Stimulated activated CD4-positive, alpha-beta T cell treated with anti-CD3 and anti-CD28 coated beads, TNF-alpha, amount 100 ng/mL, for 48 hours (primary cell): Measurements from ENCODE around the gene SYNGR1.

Experiments
- DNase-seq, 3 donors: peaks; one replicate each; pipeline ENCODE4 v3.0.0-alpha.2; 2020; ENCODE audit warnings: low read depth in 3 of 3

The SYNGR1 gene, protein sequence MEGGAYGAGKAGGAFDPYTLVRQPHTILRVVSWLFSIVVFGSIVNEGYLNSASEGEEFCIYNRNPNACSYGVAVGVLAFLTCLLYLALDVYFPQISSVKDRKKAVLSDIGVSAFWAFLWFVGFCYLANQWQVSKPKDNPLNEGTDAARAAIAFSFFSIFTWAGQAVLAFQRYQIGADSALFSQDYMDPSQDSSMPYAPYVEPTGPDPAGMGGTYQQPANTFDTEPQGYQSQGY

DNA sequence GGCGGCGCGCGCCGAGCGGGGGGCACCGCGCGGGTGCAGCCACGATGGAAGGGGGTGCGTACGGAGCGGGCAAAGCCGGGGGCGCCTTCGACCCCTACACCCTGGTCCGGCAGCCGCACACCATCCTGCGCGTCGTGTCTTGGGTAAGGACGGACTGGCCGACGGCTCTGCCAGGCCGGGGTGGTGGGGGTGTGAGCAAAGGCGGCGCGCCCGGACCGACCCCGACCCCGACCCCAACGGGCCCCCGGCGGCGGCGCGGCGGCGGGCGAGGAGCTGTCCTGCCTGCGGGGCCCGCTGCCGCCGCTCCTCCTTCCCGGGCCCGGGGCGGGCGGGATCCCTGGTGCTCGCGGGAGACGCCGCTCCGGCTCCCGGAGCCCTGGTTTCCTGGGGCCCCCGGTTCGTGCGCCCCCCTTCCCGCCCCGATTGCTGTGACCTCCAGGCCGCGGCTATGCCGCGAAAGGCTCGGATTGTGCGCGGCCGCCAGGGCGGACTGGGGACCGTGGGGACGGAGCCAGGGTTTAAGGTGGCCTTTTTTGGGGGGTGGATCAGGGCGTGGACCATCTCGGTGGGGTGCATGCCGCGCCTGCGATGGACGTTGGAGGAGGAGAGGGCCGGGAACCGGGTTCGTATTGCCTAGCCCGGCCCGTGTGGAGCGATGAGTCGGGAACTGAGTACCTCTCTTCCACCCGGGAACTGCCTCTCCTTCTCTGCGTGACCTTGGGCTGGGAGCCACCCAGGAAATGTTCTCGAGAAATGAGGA is at the start of gene SYNGR1:
TSS of gene SYNGR1 (plus strand) at position 25 of the 760 bp plus-strand sequence. CDS start at position 45, 20 bp downstream.
- no peak for DNase-seq

DNA sequence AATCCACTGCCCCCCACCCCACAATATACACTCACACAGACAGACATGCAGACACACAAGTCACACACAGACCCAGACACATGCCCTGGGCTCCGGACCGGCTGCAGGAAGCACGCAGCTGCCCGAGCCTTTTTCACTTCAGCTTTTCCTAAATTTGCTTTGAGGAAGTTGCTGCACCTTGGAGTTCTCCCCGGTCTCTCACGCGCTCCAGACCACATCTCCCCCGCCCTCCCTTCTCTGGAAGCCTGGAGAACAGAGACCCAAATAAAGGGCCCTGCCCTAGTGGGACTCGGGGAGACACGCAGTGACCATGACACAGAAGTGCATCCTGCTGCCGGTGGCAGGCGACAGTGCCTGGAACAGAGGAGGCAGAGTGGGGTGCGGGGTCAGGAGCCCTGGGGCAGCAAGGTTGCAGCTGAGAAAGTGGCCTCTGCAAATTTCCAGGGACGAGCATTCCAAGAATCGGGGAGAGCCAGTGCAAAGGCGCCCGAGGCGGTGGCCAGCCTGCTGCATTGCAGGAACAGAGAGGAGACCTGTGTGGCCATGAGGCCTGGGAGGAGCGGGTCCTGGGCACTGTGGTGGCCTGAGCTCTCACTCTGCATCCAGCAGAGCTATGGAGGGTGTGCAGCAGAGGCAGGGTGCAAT is 49.5 kb upstream of the SYNGR1 start:
- DNase-seq = no peak

DNA sequence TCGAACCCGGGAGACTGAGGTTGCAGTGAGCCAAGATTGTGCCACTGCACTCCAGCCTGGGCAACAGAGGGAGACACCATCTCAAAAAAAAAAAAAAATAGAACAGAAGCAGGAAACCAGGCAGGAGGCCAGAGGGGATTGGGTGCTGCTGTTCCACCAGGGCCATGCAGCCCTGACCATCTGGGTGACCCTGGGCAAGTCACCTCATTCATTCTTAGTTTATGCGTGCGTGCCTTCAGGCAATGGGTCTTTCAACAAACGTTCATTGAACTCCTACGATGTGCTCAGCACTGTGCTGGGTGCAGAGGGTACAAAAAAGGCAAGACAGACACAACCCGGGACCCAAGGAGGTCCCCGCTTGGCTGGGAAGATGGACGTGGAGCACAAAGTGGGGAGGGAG is 48.7 kb upstream of the SYNGR1 start:
- no peak for DNase-seq

DNA sequence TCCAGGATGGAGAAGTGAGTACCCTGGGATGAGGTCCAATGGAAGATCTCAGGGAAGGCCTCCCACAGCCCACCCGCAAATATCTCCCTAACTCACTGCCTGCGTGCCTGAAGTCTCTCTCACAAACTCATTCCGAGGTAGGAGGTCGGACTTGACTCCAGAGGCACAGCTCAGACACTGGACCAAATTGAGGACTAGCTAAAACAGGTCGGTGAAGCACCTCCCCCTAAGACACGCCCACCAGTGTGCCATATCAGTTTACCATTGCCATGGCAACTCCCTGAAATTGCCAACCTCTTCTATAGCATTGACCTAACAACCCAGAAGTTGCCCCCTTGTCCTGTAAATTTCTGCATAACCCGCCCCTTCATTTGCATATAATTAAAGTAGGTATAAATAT is 47.9 kb upstream of the SYNGR1 start:
- no peak for DNase-seq

DNA sequence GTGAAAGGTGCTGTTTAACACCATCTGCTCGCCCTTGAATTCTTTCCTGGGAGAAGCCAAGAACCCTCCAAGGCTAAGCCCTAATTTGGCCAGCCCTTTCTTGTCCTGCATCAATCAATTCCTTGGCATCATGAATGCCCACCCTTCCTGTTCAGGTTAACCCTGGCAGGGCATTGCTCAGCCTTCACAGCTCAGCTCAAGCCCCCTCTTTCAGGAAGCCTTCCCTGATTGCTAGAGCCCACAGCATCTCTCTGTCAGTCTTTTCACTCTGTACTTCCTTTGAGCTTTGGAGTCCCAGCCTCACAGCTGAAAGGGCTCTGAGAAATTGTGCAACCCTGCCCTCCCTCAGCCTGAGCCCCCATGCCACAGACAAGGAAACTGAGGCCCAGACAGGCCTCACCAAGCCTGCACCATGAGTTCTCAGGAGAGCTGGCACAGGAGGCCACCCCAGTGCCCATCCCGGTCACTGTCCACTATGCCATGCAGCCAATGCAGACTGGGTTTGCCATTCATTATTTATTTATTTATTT is 47.3 kb upstream of the SYNGR1 start:
- DNase-seq = no peak

DNA sequence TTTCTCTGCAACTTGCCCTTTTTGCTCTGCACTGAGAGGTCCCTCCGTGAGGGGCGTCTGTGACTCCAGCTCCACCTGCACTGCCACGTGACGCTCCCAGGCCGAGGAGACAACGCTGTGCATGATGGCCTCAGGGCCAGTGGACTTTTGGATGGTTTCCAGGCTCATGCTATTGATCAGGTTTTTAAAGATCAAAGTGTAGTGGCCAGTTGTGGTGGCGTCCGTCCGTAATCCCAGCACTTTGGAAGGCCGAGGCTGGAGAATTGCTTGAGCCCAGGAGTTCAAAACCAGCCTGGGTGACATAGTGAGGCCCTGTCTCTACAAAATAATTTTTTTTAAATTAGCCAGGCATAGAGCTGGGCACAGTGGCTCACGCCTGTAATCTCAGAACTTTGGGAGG is 46.4 kb upstream of the SYNGR1 start:
- DNase-seq = no peak

DNA sequence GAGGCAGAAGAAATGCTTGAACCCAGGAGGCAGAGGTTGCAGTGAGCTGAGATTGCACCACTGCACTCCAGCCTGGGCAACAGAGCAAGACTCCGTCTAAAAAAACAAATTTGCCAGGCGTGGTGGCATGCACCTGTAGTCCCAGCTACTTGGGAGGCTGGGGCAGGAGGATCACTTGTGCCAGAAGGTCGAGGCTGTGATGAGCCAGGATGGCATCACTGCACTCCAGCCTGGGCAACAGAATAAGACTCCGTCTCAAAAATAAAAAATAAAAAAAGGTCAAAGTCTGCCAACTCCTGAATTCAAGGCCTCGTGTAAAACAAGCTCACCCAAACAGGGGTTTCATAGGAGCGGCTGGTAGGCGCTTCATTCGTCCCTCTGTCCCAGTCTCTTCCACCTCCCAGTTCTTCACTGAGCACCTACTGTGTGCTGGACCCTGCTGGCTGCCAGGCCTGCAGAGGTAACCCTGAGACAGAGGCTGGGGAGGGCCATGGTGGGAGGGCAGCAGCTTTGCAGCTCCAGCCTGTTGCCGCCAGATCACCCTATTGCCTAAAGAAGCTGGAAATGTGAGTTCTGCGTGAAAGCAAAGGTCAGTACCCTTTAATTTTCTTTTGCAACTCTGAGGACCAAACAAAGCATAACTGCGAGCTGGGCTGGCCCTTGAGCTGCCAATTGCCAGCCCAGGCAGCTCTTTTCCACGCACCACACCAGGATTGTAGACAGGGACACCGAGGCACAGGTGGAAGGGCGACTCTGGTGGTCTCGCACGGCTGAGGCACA is 45.7 kb upstream of the SYNGR1 start:
- no peak for DNase-seq

DNA sequence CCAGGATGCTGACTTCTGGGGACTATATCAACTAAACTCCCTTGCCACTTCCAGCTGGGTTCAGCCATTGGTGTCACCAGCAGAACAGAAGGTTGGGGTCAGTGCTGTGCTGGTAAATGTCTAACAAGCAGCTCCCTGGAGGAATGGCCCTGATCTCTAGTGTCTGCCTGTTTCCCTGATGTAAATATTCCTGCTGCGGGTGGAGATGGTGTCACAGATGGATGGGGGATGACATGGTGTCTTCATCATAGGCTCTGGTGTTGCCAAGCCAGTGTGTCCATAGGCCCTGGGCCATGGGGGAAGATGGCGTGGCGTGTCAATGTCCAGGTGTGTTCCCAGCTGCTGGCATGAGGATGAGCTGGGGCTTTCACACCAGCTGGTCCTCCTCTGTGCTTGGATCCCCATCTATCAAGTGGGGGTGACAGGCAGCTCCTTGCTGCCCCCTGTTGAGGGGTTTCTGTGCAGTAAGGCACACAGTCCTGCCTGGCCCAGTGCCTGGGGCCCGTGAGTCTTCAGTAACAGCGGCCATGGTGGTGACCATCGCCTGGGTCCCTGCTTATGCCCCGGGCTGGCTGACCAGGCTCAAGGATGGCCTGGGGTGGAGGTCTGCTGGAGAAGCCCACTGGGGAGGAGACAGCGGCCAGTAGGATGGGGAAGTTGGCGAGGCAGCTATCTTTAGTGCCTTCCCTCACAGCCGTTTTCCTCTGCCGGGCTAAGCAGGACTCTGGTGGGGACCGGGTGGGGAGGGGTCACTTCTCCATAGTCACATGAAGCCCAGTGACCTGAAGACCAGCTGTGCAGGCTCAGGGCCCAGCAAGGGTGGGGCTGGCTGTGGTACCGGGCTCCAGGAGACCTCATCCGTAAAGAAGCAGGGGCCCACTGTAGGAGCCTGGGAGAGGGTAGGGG is 43.1 kb upstream of the SYNGR1 start:
- DNase-seq = peak in 1 of 3 donors; percentile 56

DNA sequence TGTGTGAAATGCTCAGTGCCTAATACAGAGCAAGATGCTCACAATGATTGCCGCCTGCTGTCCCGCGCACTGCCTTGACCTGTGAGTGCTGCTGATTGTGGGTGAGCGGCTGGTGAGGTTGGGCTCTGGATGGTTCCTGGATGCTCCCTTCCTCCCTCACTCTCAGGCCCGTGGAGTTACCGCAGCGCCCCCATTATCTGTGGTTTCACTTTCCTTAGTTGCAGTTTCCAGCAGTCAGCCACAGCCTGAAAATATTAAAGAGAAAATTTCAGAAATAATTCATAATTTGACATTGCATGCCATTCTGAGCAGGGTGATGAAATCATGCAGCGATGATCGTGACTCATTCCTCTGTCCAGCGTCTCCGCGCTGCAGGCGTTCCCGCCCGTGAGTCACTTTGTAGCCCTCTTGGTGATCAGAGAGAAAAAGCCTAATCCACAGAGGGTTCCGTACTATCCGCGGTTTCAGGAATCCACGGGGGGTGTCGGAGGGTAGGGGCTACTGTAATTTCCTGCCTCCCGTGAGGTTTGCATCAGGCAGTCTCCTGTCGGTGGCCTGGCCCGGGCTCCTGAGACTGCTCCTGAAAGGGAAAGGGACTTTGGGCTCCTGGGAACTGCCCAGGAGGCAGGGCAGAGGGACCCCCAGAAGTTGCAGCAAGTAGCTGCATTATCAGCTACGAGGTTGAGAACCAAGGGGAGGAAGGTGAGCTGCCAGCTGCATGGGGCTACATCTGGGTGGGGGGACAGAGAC is 41.0 kb upstream of the SYNGR1 start:
- no peak for DNase-seq

DNA sequence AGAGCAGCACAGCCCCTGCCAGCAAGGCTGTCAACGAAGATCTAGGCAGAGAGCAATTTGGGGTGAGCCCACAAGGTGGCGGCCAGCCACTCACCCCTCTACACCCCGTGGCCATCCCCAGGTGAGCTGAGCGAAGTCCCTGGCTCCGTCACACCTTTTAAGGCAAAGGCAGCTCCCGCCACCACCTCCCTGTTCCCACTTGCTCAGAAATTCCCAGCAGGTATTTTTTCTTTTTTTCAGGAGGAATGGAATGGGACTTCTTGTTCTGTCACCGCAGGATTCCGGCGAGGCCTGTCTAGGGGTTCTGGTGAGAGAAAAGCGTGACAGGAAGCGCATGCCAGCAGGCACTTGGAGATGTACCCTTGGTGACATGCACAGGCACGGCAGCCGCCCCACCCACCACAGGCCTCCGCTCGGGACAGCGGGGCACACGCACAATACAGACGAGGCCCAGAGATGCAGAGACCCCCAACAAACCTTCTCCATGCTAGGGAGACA is 40.4 kb upstream of the SYNGR1 start:
- DNase-seq = no peak

DNA sequence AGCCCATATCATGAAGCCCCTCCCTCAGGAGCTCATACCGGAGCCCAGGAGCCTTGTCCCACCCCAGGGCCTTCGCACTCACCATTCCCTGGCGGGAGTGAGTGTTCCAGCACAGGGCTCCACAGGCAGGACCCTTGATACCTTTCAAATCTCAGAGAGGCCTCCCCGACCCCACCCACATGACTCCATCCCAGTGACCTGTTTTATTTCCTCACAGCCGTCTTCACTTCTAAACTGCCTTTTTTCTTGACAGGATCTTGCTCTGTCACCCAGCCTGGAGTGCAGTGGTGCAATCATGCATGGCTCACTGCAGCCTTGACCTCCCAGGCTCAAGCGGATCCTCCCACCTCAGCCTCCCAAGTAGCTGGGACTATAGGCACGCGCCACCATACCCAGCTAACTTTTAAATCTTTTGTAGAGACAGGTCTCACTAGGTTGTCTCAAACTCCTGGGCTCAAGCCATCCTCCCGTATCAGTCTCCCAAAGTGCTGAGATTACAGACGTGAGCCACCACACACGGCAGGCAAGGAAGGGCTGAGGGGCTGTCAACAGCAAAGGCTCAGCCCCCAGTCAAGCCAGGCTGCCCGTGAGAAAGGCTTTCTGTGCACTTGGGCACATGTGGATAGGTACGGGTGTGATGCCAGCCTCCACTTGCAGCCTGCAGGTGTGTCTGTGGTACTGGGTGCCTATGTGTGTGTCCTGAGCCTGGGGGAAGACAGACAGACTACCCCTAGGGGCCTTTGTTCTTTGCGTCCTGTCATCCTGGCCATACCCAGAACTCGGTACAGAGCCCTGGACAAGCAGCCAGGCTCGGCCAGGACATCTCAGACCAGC is 39.7 kb upstream of the SYNGR1 start:
- DNase-seq = no peak

DNA sequence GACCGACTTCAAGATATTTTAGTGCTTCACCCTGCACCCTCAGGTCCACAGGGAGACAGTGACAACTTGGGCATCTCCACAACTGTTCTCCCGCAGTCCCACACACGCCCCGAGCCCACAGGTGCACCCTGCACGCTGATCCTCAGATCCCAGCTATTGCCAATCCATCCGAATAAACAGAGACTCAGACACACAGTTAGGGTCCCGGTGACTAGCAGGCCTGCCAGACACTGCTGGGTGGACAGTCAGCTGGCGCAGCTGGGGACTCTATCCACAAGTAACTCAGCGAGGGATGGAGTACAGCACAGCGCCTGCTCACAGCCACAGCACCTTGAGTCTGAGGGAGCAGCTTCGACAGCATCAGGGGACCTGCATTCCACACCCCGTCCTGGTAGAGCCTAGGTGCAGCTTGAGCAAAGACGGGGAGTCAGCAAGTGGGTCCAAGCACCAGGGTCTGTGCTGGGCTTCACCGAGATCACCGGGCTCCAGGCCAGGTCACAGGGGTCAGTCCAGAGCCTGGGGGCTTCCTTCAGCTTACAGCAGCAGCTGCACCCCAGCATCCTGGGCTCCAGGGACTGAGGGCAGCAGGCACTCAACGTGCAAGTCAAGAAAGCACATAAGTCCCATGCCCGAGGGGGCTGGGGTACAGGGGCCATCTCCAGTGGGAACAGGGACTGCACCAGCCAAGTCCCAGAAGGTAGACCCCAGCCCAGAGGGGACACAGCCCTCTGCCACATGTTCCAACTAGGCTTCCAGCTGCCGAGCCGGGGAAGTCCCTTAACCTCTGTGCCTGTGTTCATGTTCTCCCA is 38.0 kb upstream of the SYNGR1 start:
- DNase-seq = no peak

DNA sequence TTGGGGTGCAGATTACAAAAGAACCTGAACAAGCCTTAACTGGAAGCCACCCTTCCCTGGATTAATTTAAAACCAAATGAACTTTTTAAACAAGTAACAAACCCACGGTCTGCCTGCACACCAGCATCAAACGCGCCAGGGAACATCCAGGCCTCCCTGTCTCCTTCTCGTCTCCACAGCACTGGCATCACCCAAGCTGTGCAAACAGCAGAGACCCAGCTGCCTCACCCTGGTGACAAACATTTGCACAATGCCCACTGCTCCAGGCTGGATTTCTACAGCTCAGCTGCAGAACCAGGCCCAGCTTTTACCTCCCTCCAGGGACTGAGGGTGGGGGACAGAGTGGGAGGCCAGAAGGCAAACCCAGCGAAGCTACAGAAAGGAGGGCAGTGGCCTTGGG is 37.4 kb upstream of the SYNGR1 start:
- no peak for DNase-seq

DNA sequence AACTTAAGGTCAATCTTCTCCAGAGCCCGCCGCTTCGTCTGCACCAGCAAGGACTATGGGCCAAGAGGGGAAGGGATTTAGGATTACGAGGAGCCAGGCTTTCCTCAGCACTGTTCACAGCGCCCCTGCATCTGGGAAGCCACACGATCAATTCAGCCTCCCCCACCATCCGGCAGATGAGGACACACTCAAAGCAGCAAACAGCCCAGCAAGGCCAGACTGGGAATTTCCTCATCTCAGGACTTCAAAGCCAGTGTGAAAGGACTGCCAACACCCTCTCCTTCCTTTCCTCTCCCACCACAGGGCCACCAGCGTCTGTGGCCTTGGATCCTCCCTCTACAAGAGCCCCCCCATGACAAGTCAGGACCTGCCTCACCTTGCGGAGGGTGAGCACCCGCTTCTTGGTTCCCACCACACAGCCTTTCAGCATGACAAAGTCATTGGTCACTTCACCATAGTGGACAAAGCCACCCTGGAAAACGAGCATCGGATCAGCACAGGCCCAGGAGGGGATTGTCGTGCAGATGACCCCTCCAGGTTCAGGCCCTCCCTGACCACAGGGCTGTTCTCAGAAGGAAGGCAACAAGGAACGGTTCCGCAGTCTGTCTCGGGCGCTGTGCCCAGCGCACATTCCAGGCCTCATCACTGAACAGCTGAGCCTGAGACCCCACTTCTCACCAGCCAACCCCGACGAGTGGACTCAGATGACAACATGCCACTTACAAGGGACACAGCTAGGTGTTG is 36.4 kb upstream of the SYNGR1 start:
- DNase-seq = no peak

DNA sequence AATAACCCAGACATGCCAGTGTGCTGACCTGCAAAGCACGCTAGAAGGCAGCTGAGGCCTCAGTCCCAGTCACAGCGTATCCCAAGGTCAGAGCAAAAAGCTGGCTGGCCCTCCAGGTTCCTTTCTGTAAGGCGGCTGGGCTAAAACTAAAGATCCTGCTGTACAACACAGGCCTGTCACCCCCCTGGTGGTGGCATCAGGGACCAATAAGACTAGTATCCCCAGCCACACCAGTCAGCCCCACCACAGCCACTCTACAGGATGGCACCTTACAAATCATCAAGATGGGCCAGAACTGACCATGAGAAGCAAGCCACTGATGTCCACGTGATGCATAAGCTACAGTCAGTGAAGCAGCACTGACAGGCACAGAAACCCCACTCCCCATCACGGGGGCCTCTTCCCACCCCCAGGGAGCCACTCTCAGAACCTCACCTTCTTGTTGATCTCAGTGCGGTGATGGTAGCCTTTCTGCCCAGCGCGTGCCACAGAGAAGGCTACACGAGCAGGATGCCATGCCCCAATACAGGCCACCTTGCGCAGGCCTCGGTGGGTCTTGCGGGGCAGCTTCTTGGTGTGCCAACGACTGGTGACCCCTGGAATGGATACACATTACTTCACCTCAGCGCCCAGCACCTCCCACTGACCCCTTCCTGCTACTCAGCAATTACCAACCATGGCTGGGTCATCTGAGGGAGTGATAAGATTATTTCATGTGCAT is 35.4 kb upstream of the SYNGR1 start:
- no peak for DNase-seq

DNA sequence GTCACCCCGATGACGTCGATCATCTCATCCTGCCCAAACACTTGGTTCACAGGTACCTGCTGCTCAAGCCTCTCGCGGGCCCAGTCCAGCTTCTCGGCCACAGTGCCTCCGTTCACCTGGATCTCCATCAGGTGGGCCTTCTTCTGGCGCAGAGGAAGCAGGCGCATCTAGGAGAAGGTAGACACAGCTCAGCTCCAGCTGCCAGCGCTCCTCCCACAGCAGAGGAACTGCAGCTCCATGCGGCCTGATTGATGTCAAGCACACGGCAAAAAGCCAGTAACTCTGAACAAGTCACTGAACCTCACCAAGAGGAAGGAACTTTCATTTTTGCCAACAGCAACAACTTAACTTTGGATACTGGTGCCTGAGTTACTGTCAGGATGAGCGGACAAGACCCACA is 34.4 kb upstream of the SYNGR1 start:
- DNase-seq = no peak
